HFF-Myc (cell line): ENCODE data around the gene CATSPER1.

Experiments used
- DNase-seq: peaks from one replicate; pipeline ENCODE4 v3.0.0-alpha.2; 2011; ENCODE audit warnings: low read depth; ENCODE audit errors: extremely low read depth
- H3K4me3 ChIP-seq: replicated peaks from 2 replicates; pipeline ENCODE4 v1.5.1; 2011; ENCODE audit warnings: low read depth, mild to moderate bottlenecking, control low read depth, low read length
- TF ChIP-seq, protein P1 (sequence below): IDR thresholded peaks from 2 replicates; pipeline ENCODE4 v1.5.1; 2012; ENCODE audit warnings: mild to moderate bottlenecking, low read depth, low read length, control low read depth; ENCODE audit errors: missing control alignments

CATSPER1 gene

DNA sequence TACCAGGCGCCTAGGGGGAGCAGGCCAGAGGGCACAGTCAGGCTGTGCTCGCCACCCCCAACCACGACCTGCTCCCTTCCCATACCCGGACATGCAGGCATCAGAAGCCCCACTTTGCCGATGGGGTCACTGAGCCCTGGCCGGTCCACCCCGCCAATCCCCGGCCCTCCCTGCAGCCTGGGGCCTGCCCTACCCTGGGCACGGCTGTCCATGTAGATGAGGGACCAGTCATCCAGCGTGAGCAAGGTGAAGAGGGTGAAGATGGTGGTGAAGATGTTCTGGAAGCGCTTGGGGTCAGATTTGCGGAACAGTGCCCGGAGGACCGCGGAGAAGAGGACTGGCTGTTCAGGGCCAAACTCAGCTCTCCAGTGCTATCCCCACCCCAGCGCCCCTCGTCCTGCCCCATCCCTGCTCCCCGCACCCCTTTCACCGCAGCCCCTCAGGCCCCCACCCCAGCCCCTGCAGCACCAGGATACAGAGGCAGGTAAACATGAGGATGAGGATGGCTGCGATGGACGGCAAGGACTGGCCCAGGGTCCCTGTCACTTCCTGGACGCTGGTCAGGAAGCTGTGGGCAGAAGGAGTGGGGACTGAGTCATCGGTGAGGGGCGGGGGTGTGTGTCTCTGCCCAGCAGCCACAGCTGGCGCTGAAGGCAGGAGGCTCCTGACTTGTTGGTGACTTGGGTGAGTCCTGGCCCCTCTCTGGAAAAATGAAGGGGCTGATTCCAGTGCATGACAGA is 5.5 kb downstream of the CATSPER1 start:
- TF ChIP-seq, protein P1, sequence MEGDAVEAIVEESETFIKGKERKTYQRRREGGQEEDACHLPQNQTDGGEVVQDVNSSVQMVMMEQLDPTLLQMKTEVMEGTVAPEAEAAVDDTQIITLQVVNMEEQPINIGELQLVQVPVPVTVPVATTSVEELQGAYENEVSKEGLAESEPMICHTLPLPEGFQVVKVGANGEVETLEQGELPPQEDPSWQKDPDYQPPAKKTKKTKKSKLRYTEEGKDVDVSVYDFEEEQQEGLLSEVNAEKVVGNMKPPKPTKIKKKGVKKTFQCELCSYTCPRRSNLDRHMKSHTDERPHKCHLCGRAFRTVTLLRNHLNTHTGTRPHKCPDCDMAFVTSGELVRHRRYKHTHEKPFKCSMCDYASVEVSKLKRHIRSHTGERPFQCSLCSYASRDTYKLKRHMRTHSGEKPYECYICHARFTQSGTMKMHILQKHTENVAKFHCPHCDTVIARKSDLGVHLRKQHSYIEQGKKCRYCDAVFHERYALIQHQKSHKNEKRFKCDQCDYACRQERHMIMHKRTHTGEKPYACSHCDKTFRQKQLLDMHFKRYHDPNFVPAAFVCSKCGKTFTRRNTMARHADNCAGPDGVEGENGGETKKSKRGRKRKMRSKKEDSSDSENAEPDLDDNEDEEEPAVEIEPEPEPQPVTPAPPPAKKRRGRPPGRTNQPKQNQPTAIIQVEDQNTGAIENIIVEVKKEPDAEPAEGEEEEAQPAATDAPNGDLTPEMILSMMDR: no peak
- DNase-seq: no peak
- no peak overlapping the region for H3K4me3 ChIP-seq

DNA sequence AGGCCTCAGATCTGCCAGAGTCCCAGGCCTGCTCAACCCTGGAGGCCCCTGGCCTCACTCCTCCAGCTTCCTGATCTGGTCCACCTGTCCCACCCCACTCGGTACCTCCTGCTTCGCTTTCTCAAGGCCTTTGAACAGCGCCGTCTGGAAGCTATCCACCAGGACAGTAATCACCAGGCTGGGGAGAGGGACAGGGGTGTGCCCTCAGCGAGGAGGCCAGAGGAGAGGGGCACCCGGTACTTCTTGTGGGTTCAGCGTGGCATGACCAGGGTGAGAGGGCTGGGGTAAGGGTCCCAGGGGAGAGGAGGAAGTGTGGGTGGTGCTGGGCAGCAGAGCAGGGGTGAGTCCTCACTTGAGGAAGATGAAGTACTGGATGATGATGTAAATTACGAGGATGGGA is 6.1 kb downstream of the CATSPER1 start:
- DNase-seq: no peak
- H3K4me3 ChIP-seq: no peak overlapping the region
- TF ChIP-seq, protein P1: no peak

DNA sequence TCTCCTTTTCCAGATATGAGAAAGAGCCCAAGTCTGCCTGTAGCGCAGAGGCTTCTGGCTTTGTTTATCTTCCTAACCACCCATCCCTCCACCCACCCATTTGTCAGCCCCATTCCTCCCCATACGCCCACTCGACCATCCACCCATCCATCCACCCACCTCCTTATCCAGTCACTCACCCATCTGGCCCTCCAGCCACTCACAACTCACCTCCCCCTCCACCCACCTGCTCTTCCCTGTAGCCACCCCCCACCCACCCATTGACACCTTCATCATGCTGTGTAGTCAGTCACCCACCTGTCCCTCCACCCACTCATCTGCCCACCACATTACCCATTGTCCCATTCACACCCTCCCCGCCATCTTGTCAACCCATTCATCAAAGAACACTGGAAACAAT is 9.0 kb downstream of the CATSPER1 start:
- TF ChIP-seq, protein P1: no peak
- no peak for DNase-seq
- H3K4me3 ChIP-seq: no peak overlapping the region

DNA sequence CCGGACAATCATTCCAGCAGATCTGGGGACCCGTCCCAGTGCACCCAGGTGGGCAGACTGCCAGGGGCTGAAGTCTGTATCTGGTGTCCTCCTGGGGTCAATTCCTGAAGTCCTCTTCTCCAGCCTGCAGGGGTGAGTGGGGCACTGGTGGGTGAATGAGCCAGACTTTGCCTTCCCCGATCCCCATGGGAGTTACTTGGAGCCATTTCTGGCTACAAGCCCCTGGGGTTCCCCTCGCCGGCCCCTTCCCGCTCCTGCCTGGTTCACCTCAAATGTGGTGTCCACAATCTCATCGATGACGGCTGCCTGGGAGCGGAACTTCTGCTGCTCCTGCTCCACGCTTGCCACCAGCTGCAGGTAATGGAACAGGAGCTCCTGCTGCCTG is 9.5 kb downstream of the CATSPER1 start:
- no peak overlapping the region for H3K4me3 ChIP-seq
- no peak for DNase-seq
- TF ChIP-seq, protein P1: no peak

DNA sequence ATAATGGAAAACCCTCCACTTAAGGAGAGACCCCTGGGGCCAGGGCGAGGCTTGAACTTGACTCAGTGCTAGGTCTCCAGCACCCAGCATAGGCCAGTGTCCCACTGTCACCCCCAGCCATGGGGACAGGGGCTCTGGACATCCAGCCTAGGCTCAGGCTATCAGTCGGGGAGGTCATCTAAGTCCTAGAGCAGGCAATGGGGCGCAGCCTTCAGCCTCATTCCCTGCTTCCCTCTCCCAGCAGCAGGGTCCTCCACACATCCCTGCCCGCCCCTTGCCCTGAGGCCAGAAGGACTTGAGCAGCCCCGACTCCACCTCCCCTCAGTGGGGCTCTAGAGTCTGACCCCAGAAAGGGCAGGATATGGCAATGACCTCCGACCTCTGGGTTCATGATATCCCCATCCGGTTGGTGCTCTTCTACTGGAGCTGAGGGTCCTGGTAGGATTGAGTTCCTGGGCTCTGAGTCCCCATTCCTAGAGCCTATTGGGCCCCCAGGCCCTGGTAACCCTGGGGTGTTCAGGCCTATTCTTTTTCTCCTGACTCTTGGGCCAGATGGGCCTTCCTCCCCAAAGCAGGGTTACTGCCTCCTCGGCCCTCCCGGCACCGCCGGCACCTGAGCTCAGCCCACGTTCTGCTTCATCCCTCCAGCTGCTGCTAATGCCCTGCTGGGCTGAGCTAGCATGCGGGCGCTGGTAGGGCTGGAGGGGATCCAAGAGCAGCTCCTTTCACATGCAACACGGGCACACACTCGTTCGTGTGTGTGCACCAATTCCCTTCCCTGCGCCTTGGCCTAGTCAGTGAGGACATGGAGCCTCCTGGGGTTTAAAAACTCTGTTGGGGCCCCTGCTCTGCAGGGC is 10.1 kb downstream of the CATSPER1 start:
- H3K4me3 ChIP-seq: no peak overlapping the region
- no peak for DNase-seq
- TF ChIP-seq, protein P1: no peak

DNA sequence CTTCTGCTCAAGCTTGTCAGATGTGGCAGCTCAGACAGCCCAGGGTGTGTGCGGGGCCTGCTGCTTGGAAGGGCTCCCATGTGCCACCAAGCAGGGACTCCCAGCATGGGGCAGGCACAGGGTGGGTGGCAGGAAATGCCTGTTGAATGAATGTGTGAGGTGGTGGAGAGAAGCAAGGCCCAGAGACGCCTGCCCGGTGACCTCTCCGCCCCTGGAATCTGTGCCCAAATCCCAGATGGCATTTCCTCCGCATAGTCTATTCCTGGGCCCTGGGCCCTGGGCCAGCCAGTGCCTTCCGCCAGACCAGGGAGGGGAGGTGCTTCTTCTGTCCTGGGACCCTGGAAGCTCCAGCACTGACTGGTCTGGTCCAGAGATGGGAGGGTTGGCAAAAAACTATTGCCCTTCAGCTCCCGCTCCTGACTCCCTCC is 10.8 kb downstream of the CATSPER1 start:
- DNase-seq: no peak
- TF ChIP-seq, protein P1: no peak
- H3K4me3 ChIP-seq: no peak overlapping the region
